Gastroesophageal sphincter (tissue), 3 donors: ENCODE results near the gene B9D2.

Experiments
- CTCF ChIP-seq, 4 experiments: fragments of 200-600 bp in 2 of 4; fragments of 450-650 bp in 2 of 4; sonication (generic) in 1 of 4; IDR thresholded peaks; one replicate each; pipeline ENCODE4 v1.5.1; 2017 to 2019; ENCODE audit warnings: antibody characterized with exemption in 4 of 4, mild to moderate bottlenecking in 2 of 4, moderate library complexity in 2 of 4
- EP300 ChIP-seq: sonication (generic); formaldehyde crosslinking; IDR thresholded peaks from one replicate; pipeline ENCODE4 v1.6.1; 2017; ENCODE audit warnings: antibody characterized with exemption, mild to moderate bottlenecking
- POLR2A ChIP-seq, 2 donors: fragments of 450-650 bp; IDR thresholded peaks; one replicate each; pipeline ENCODE4 v1.6.1; 2017; ENCODE audit warnings: antibody characterized with exemption in 2 of 2, mild to moderate bottlenecking in 2 of 2, moderate library complexity in 1 of 2

DNA sequence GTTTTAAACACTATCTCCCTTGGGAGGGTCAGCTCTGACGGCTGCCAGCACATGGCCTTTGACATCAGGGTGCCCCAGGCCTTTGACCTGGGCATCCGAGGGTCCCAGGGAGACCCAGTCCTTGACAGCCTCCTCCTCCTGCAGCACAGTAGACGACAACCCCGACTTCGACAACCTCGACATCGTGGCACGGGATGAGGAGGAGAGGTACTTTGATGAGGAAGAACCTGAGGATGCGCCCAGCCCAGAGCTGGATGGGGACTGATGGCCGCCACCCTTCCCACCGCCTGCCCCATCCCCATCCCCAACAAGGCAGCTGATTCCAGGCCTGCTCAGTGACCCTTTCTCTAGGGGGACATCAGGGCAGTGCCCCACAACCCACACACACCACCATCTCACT, 41.5 kb downstream of the B9D2 start:
- TF ChIP-seq CTCF (IDR thresholded peaks at IDR 0.05) (no peak), EP300 (no peak), POLR2A (IDR thresholded peaks at IDR 0.05) (no peak)
